Kidney (tissue), 14 donors: ENCODE measurements around the gene ST6GALNAC5. TPM values are rescaled to one million over a fixed set of nuclear protein-coding genes. Genes with fewer than 3 reads are reported as not detected.

Experiments used
- DNase-seq, 5 donors: peaks; one replicate each; pipeline ENCODE4 v3.0.0-alpha.2; 2013 to 2020
- FAIRE-seq: peaks from 2 replicates; lab custom pipeline; 2012; peaks lifted over from hg19 to GRCh38; lab: Jason Lieb, UNC
- H3K27ac ChIP-seq, 2 donors: one replicate each; pipeline ENCODE4 v1.7.0; 2013; ENCODE audit warnings: low read depth in 2 of 2, low read length in 2 of 2, inconsistent platforms in 1 of 2
- H3K27me3 ChIP-seq: one replicate; pipeline ENCODE4 v1.7.1; 2013; ENCODE audit warnings: low read length, inconsistent platforms; ENCODE audit not compliant: control insufficient read depth, insufficient read depth
- H3K36me3 ChIP-seq, 3 donors: one replicate each; pipeline versions ENCODE4 v1.7.0 to v1.7.1; 2013; ENCODE audit warnings: low read length in 3 of 3, control low read depth in 1 of 3, inconsistent platforms in 1 of 3; ENCODE audit not compliant: insufficient read depth in 3 of 3, control insufficient read depth in 2 of 3
- H3K4me1 ChIP-seq, 3 donors: one replicate each; pipeline versions ENCODE4 v1.7.0 to v1.7.1; 2013; ENCODE audit warnings: low read length in 3 of 3, inconsistent platforms in 1 of 3, low read depth in 1 of 3; ENCODE audit not compliant: control insufficient read depth in 2 of 3, insufficient read depth in 2 of 3
- H3K4me3 ChIP-seq, 3 donors: one replicate each; pipeline versions ENCODE4 v1.7.0 to v1.8.1; 2013; ENCODE audit warnings: low read length in 3 of 3, control low read depth in 1 of 3, inconsistent platforms in 1 of 3
- H3K9ac ChIP-seq, 3 donors: one replicate each; pipeline versions ENCODE4 v1.7.0 to v1.7.1; 2013; ENCODE audit warnings: low read length in 3 of 3, control low read depth in 1 of 3, inconsistent platforms in 1 of 3
- H3K9me3 ChIP-seq, 3 donors: one replicate each; pipeline versions ENCODE4 v1.7.0 to v1.7.1; 2013; ENCODE audit warnings: low read length in 3 of 3, control low read depth in 1 of 3, inconsistent platforms in 1 of 3; ENCODE audit not compliant: control insufficient read depth in 2 of 3, insufficient read depth in 1 of 3
- CTCF ChIP-seq: IDR thresholded peaks from 3 replicates; pipeline ENCODE4 v1.5.1; 2012; ENCODE audit warnings: mild to moderate bottlenecking, moderate library complexity, borderline replicate concordance; ENCODE audit not compliant: insufficient read depth; ENCODE audit errors: extremely low read depth
- intact Hi-C: fragments of 100-400 bp; cut with DNase I; formaldehyde crosslinking; loops from one replicate; pipeline ENCODE4 v1.11.1; 2022
- polyA plus RNA-seq: library from polyadenylated mRNA; stranded (reverse); fragments of 350-450 nt; fragmentation: Illumina TruSeq; extraction: RNeasy Lipid Tissue Mini Kit (QIAGEN cat#74804); gene quantifications from one replicate; pipeline ENCODE4 v1.2.3, GENCODE V29; 2014; ENCODE audit warnings: low read depth, low replicate concordance; ENCODE audit not compliant: insufficient read depth
- total RNA-seq: library from RNA; stranded (reverse); fragmentation: NEBNext Ultra II Directional; extraction: Animal tissue kit (Norgen Biotek cat#: 25700); gene quantifications from one replicate; pipeline ENCODE4 v1.2.1, GENCODE V29; 2021
- donor health status: control.
- donor health status: control.
- donor health status: control.
- donor health status: control.
- donor health status: control.
- donor health status: DM: yes; HTN: yes; CAD: no.
- donor health status: Normal renal cell carcinoma (clear cell type).

The ST6GALNAC5 gene
- total and polyA plus RNA-seq, 2 donors from 2014 or later: 0.34 to 0.50 TPM

GRCh38 chr1:77026640-77027039 lies 159.4 kb downstream of the ST6GALNAC5 start:
- Histone ChIP-seq H3K9ac (no peak overlapping the region), H3K36me3 (no peaks in the 10 kb centered on the region), H3K27me3 (no peaks in the 10 kb centered on the region), H3K9me3 (no peaks in the 10 kb centered on the region), H3K27ac (no peak overlapping the region), H3K4me1 (no peaks in the 10 kb centered on the region), H3K4me3 (no peak overlapping the region)
- FAIRE-seq (no peak), DNase-seq (no peak)
- TF ChIP-seq CTCF: no peak
- intact Hi-C loops: no loop called here

- no peak for TF ChIP-seq CTCF
- FAIRE-seq: no peak
- Histone ChIP-seq H3K9ac (no peak overlapping the region), H3K9me3 (no peaks in the 10 kb centered on the region), H3K36me3 (no peaks in the 10 kb centered on the region), H3K27ac (no peak overlapping the region), H3K4me1 (no peaks in the 10 kb centered on the region), H3K27me3 (no peaks in the 10 kb centered on the region), H3K4me3 (no peak overlapping the region)
- peak in 3 of 5 donors; percentile 19 to 34 (median 28) for DNase-seq
- intact Hi-C loops: no loop called here
These were observed 160.6 kb downstream of the ST6GALNAC5 start for GRCh38 chr1:77027847-77028246.

- TF ChIP-seq CTCF: no peak
- no peak overlapping the region for H3K27ac ChIP-seq
- DNase-seq: no peak
These were observed 163.3 kb downstream of the ST6GALNAC5 start for GRCh38 chr1:77030401-77031105.

More at GRCh38 chr1:77030401-77031105, 163.3 kb downstream of the ST6GALNAC5 start:
- no peak for FAIRE-seq
- H3K27me3 ChIP-seq: no peaks in the 10 kb centered on the region
- no peaks in the 10 kb centered on the region for H3K9me3 ChIP-seq
- H3K4me1 ChIP-seq: no peaks in the 10 kb centered on the region
- H3K9ac ChIP-seq: no peak overlapping the region
- H3K4me3 ChIP-seq: no peak overlapping the region
- intact Hi-C loops: no loop called here
- no peaks in the 10 kb centered on the region for H3K36me3 ChIP-seq
